Effector memory CD8-positive, alpha-beta T cell (primary cell): ENCODE results near the gene PROX1.

Experiments used
- ATAC-seq: fragments of 150-1000 bp; cut with Tn5 transposase; replicated peaks from 2 replicates; pipeline ENCODE4 v1.10.0; 2021; ENCODE audit warnings: mild to moderate bottlenecking, moderate library complexity
- DNase-seq, 3 experiments: peaks; one replicate each; pipeline ENCODE4 v3.0.0; 2021
- H3K27ac Mint-ChIP-seq, 2 donors: one replicate each; pipeline ENCODE4 v1.8.0; 2022; ENCODE audit warnings: mild to moderate bottlenecking in 2 of 2, mixed read lengths in 2 of 2, moderate library complexity in 2 of 2
- H3K27me3 Mint-ChIP-seq, 2 donors: one replicate each; pipeline ENCODE4 v1.8.0; 2022; ENCODE audit warnings: mixed read lengths in 2 of 2
- H3K36me3 Mint-ChIP-seq: one replicate; pipeline ENCODE4 v1.8.0; 2022; ENCODE audit warnings: mild to moderate bottlenecking, moderate library complexity, mixed read lengths; ENCODE audit not compliant: insufficient read depth
- H3K4me1 Mint-ChIP-seq, 2 donors: one replicate each; pipeline ENCODE4 v1.8.0; 2022; ENCODE audit warnings: low read depth in 2 of 2, mixed read lengths in 2 of 2
- H3K4me3 Mint-ChIP-seq, 2 donors: one replicate each; pipeline ENCODE4 v1.8.0; 2022; ENCODE audit warnings: mild to moderate bottlenecking in 2 of 2, mixed read lengths in 2 of 2, moderate library complexity in 2 of 2
- H3K9me3 Mint-ChIP-seq, 2 donors: one replicate each; pipeline ENCODE4 v1.8.0; 2022; ENCODE audit warnings: mixed read lengths in 2 of 2

The PROX1 gene

GRCh38 chr1:213968146-213968825, 19.5 kb upstream of the PROX1 start:
- DNase-seq, result no peak
- Mint-ChIP-seq H3K9me3 (peaks cover 0 to 2% of the 10 kb centered on the region in 2 donors), H3K36me3 (no peaks in the 10 kb centered on the region), H3K27ac (no peak overlapping the region), H3K4me1 (no peaks in the 10 kb centered on the region), H3K4me3 (no peak overlapping the region), H3K27me3 (peaks cover 0 to 17% of the 10 kb centered on the region in 2 donors)
- no peak for ATAC-seq

DNA sequence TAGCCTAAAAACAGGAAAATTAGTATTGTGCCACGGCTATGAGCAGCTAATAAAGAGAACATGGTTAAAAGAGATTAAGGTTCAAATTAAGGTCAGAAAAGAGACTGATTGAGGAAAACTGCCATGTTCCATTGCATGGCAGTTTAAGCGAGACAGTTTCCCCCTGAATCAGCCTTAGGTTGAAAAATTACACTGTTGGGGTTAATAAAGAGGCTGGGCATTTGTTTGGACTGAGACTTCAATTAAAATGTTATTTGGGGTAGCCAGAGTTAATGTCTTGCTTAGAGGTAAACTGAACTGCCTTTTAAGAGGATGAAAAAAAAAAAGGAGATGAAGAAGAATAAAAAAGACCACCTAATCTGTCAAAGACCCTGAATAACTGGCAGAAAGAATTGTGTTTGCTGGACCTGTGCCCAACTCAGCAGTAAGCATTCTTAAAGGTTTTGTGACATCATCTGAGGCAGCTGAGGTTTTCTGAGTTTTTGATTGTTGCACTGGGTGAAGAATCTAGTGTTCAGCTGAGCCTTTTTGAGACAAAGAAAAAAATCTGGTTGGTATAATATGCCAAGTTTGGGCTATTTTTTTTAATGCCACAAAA, 17.7 kb upstream of the PROX1 start:
- H3K27ac Mint-ChIP-seq, result no peak overlapping the region
- H3K36me3 Mint-ChIP-seq, result no peaks in the 10 kb centered on the region
- H3K4me3 Mint-ChIP-seq, result no peak overlapping the region
- H3K9me3 Mint-ChIP-seq, result peaks cover 0 to 2% of the 10 kb centered on the region in 2 donors
- DNase-seq (no peak), ATAC-seq (no peak)
- peaks cover 0 to 17% of the 10 kb centered on the region in 2 donors for H3K27me3 Mint-ChIP-seq
- no peaks in the 10 kb centered on the region for H3K4me1 Mint-ChIP-seq

DNA sequence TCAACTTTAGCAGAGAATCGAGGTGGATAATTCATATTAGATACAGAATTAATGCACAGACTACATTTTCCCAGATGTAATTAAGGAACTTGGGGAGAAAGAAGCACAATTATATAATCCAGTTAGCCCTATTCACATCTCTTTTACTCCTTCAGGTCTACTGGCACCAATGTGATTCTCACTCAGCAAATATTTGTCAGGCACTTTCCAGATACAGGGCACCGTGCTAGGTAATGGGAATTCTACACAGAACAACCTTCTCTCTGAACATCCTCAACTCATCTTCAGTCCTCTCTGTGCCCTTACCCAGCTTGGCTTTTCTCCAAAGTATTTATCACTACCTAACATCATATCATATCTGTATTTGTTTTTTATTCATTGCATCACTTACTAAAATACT, 15.6 kb upstream of the PROX1 start:
- Mint-ChIP-seq H3K27me3 (peaks cover 4 to 9% of the 10 kb centered on the region in 2 donors), H3K9me3 (no peaks in the 10 kb centered on the region), H3K36me3 (no peaks in the 10 kb centered on the region), H3K4me1 (no peaks in the 10 kb centered on the region), H3K4me3 (no peak overlapping the region), H3K27ac (no peak overlapping the region)
- ATAC-seq (no peak), DNase-seq (no peak)

- Mint-ChIP-seq H3K27ac (no peak overlapping the region), H3K4me1 (no peaks in the 10 kb centered on the region), H3K27me3 (peaks cover 4 to 10% of the 10 kb centered on the region in 2 donors), H3K4me3 (no peak overlapping the region), H3K36me3 (no peaks in the 10 kb centered on the region), H3K9me3 (no peaks in the 10 kb centered on the region)
- no peak for ATAC-seq
- no peak for DNase-seq
These were observed 14.6 kb upstream of the PROX1 start for GRCh38 chr1:213973129-213973528.

- peaks cover 0 to 4% of the 10 kb centered on the region in 2 donors for H3K4me1 Mint-ChIP-seq
- DNase-seq (no peak), ATAC-seq (no peak)
- H3K9me3 Mint-ChIP-seq, result peaks cover 8 to 12% of the 10 kb centered on the region in 2 donors
- H3K27ac Mint-ChIP-seq, result no peak overlapping the region
- H3K27me3 Mint-ChIP-seq, result peaks cover 35 to 38% of the 10 kb centered on the region in 2 donors
- H3K36me3 Mint-ChIP-seq, result no peaks in the 10 kb centered on the region
- no peak overlapping the region for H3K4me3 Mint-ChIP-seq
These were observed 10.9 kb upstream of the PROX1 start for GRCh38 chr1:213976665-213977485.

DNA sequence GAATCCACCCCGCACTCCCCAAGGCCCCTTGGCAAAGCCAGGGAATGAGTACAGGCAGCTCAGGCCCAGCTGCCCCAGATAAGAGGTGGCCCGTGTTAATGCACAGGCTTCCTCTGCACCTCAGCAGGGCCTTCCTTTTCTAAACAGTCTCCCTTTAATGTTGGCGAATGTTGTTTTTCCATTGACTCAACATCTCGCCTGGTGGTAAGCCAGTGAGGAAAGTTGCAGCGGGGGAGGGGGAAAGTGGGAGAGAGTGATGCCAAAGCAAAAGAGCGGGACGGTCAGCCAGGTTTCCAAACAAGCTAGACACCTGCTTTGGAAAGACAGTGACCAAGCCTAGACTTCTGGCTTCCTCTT, 10.3 kb upstream of the PROX1 start:
- Mint-ChIP-seq H3K27ac (no peak overlapping the region), H3K4me3 (no peak overlapping the region), H3K9me3 (peaks cover 8 to 16% of the 10 kb centered on the region in 2 donors), H3K36me3 (no peaks in the 10 kb centered on the region), H3K4me1 (peaks cover 0 to 4% of the 10 kb centered on the region in 2 donors), H3K27me3 (peaks cover 41 to 44% of the 10 kb centered on the region in 2 donors)
- no peak for DNase-seq
- no peak for ATAC-seq

DNA sequence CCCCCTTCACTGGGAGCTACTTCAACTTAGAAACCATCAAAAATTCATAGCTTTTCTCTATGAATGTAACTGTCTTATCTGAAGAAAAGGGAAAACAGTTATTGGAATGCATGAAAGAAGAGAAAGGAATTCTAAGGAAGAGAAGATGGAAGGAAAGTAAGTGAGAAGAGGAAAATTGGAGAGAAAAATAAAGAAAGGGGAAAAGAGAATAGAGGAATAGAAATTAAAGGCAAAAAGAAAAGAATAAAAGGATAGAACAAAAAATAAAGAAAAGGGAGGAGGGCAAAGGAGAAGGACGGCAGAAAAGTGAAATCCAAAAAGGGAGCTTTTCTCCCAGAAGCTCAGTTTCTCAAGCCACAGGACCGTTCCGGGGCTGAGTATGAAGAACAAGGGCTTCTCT, 9.9 kb upstream of the PROX1 start:
- peaks cover 8 to 16% of the 10 kb centered on the region in 2 donors for H3K9me3 Mint-ChIP-seq
- H3K27ac Mint-ChIP-seq, result no peak overlapping the region
- ATAC-seq, result no peak
- DNase-seq, result no peak
- no peak overlapping the region for H3K4me3 Mint-ChIP-seq
- H3K4me1 Mint-ChIP-seq, result peaks cover 0 to 4% of the 10 kb centered on the region in 2 donors
- no peaks in the 10 kb centered on the region for H3K36me3 Mint-ChIP-seq
- H3K27me3 Mint-ChIP-seq, result peaks cover 42 to 46% of the 10 kb centered on the region in 2 donors

DNA sequence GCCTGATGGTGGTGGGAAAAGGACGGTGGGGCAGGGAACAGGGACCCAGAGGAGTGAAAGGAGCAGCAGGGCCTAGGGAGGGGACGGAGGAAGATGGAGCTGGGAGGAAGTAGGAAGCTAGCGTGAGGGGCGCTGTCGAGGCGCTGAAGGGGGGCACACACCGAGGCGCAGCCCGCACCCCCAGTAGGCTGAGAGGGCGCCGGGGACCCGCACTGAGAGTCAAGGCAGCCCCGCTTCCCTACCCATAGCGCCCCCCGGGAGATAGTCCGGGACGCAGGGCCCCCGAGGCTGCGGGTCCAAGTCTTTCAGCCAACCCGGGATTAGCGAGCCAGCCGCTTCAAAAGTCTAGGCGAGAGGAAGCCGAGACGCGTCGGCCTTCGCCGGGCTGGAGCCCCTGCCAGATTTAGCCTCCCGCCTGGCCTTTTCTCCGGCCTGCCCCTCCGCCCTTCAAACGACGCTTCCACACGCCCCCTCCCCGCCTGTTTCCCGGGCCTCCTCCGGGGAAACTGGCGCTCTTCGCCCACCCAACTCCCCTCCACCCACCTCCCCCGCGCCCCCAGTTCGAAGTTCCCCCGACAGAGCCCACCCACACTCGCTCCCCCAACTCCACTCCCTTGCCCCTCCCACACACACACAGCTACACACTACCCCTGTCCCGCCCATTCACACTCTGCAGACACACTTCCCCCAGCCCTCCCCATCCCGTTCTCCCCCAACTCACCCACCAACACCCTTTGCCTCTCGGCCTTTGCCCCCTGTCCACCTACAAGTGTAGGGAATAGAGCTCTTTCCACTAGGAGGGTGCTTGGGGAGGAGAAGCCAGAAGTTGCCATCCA, 7.8 kb upstream of the PROX1 start:
- Mint-ChIP-seq H3K27me3 (peaks cover 55 to 63% of the 10 kb centered on the region in 2 donors), H3K4me1 (peaks cover 0 to 4% of the 10 kb centered on the region in 2 donors), H3K27ac (no peak overlapping the region), H3K36me3 (no peaks in the 10 kb centered on the region), H3K9me3 (peaks cover 8 to 16% of the 10 kb centered on the region in 2 donors), H3K4me3 (no peak overlapping the region)
- DNase-seq (no peak), ATAC-seq (no peak)

- Mint-ChIP-seq H3K36me3 (no peaks in the 10 kb centered on the region), H3K4me1 (peaks cover 3 to 4% of the 10 kb centered on the region in 2 donors), H3K27me3 (peaks cover 56 to 72% of the 10 kb centered on the region in 2 donors), H3K27ac (no peak overlapping the region), H3K9me3 (peaks cover 10 to 16% of the 10 kb centered on the region in 2 donors), H3K4me3 (no peak overlapping the region)
- ATAC-seq (no peak), DNase-seq (no peak)
These were observed 6.9 kb upstream of the PROX1 start for GRCh38 chr1:213980906-213981305.

DNA sequence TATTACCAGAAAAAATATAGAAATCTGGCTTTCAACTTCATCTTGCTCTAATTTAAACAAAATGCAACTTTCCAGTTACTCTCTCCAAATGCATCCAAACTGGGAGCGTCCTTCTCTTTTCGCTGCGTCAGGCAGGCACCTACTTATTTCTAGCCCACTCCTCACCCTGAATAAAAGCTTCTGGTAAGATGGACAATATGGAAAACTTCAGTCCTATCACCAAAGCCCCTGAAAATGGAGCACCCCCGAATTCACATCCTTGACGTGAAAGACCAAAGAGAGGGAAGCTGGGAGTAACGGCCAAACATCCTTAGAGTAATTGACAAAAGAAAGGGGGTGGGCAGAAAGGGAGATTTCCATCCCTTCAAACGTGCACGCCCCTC, 5.5 kb upstream of the PROX1 start:
- H3K27ac Mint-ChIP-seq, result no peak overlapping the region

DNA sequence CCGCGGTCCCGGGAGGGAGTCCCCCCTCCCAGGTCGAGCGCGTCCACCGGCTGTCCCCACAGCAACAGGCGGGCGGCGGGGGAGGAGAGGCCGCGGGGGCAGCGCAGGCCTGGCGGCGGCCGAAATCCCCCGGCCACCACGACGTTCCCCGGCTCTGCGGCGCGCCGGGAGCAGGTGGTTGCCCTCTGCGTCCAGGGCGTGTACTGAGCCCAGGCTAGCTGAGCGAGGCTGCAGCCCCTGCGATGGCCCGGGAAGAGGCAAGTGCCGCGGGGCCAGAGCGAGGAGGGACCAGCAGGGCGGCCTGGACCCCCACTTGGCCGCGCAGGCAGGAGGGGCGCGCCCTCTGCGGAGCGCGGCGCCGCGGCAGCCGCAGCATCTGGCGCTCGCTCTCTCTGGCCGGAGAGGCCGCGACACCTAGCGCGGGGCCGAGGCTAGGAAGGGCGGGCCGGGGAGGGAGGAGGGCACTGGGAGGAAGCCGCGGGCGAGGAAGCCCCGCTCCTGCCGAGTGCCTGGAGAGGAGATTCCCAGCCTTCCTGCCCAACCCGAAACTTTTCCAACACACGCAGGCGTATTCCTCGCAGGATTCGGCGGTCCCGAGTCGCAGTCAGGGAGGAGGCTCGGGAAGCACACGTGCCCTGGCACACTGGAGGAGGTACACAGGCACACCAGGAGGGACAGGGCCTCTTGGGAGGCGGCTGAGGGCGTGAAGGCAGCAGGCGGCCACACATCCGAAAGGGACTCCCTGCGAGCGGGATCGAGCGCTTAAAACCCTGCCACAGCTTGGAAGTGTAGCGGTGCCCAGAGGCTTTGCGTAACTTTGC, 4.9 kb upstream of the PROX1 start:
- peaks cover 14 to 16% of the 10 kb centered on the region in 2 donors for H3K9me3 Mint-ChIP-seq
- H3K36me3 Mint-ChIP-seq, result no peaks in the 10 kb centered on the region
- no peak for DNase-seq
- ATAC-seq, result no peak
- peaks cover 76 to 92% of the 10 kb centered on the region in 2 donors for H3K27me3 Mint-ChIP-seq
- no peak overlapping the region for H3K27ac Mint-ChIP-seq
- H3K4me3 Mint-ChIP-seq, result no peak overlapping the region
- peaks cover 5 to 8% of the 10 kb centered on the region in 2 donors for H3K4me1 Mint-ChIP-seq

More for the DNA sequence above, 5.5 kb upstream of the PROX1 start:
- no peak for DNase-seq
- no peak for ATAC-seq
- no peak overlapping the region for H3K4me3 Mint-ChIP-seq
- H3K9me3 Mint-ChIP-seq, result peaks cover 11 to 16% of the 10 kb centered on the region in 2 donors
- peaks cover 4% of the 10 kb centered on the region in 2 donors for H3K4me1 Mint-ChIP-seq
- peaks cover 70 to 86% of the 10 kb centered on the region in 2 donors for H3K27me3 Mint-ChIP-seq
- no peaks in the 10 kb centered on the region for H3K36me3 Mint-ChIP-seq

DNA sequence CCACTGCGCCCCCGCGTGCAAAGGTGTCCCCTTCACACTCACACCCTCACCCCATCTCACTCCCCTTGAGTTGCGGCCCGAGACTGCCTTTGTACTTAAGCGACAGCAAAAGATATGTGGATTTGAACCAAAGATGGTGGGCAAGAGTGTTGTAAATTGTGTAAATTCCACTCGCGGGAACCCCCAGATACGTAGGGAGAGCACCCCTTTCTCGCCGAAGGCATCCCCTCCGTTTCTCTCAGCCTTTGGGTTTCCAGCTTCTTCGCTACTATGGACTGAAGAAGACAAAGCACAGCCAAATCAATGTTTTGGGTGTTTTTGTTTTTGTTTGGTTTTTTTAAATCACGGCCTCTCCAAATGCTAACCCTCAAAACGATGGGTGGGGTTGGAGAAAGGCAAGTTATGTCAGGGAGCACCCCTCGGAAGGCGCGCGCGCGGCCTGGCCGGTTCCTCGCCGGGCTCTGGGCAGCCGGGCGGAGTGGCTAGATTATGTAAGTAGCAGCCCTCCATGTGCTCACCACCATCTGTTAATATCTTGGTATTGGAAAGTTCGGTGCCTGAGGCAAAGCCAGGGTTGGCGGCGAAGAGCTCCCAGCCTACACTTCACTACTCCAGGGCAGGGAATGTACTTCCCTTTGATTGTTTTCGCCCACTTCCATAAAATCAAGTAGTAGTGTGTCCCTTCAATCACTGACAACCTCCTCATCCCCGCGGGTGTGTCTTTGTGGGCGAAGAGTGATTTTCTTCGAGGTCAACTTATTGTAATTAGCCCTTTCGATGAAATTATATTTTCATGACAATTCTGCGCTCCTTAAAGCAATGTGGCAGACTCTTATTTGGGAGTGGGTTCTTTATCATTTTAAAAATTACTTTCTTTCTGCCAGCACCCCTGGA, 4.0 kb upstream of the PROX1 start:
- peaks cover 9 to 14% of the 10 kb centered on the region in 2 donors for H3K4me1 Mint-ChIP-seq
- ATAC-seq (no peak), DNase-seq (no peak)
- H3K27ac Mint-ChIP-seq, result no peak overlapping the region
- H3K36me3 Mint-ChIP-seq, result no peaks in the 10 kb centered on the region
- no peak overlapping the region for H3K4me3 Mint-ChIP-seq
- peaks cover 81 to 94% of the 10 kb centered on the region in 2 donors for H3K27me3 Mint-ChIP-seq
- H3K9me3 Mint-ChIP-seq, result peaks cover 15 to 16% of the 10 kb centered on the region in 2 donors
